HepG2 (cell line): Measurements from ENCODE around the gene FITM1. TPM values are rescaled to one million over a fixed set of nuclear protein-coding genes. Genes with fewer than 3 reads are reported as not detected.

ENCODE experiments used
- ARNT ChIP-seq: fragments of 450-650 bp; IDR thresholded peaks from 2 replicates; pipeline ENCODE4 v1.6.1; 2017
- MAF1 ChIP-seq: sonication (generic); formaldehyde crosslinking; IDR thresholded peaks from 2 replicates; pipeline ENCODE4 v1.5.0; 2020; ENCODE audit warnings: missing genetic modification reagents, borderline replicate concordance
- MBNL3 ChIP-seq: fragments of 250-450 bp; sonication (Bioruptor Pico); conservative IDR thresholded peaks from 2 replicates; pipeline ENCODE4 v1.8.0; 2022; ENCODE audit warnings: mild to moderate bottlenecking, inconsistent platforms
- NFE2 ChIP-seq: sonication (generic); formaldehyde crosslinking; IDR thresholded peaks from 2 replicates; pipeline ENCODE4 v1.4.0; 2020; ENCODE audit warnings: missing genetic modification reagents
- ZNF138 ChIP-seq: sonication (generic); formaldehyde crosslinking; IDR thresholded peaks from 2 replicates; pipeline ENCODE4 v1.5.0; 2020; ENCODE audit warnings: mild to moderate bottlenecking, low read depth, missing genetic modification reagents
- ZNF549 ChIP-seq: sonication (generic); formaldehyde crosslinking; IDR thresholded peaks from 2 replicates; pipeline ENCODE4 v1.5.0; 2020; ENCODE audit warnings: missing genetic modification reagents
- ZNF777 ChIP-seq: sonication (generic); formaldehyde crosslinking; IDR thresholded peaks from 2 replicates; pipeline ENCODE4 v1.4.0; 2020; ENCODE audit warnings: missing genetic modification reagents
- polyA plus RNA-seq, 8 experiments: library from polyadenylated mRNA; depleted of rRNA in 3 of 8; stranded (reverse) in 7 of 8; unstranded in 1 of 8; fragments of >200 nt; fragmentation: Illumina TruSeq in 4 of 8; extraction: Trizol in 4 of 8; gene quantifications; 2 replicates each; pipeline versions ENCODE4 v1.2.1 to v1.2.3, GENCODE V29; 2011 to 2016; ENCODE audit warnings: low read depth in 4 of 8, missing spikeins in 1 of 8, mixed read lengths in 1 of 8; ENCODE audit not compliant: insufficient read depth in 1 of 8
- total RNA-seq, 5 experiments: library from RNA; depleted of rRNA; stranded (reverse); fragments of >200 nt; fragmentation: Illumina TruSeq; extraction: Trizol; gene quantifications; 2 replicates each; pipeline ENCODE4 v1.2.3, GENCODE V29; 2016; ENCODE audit warnings: low read depth in 1 of 5
- TF ChIP-seq, protein P1 (sequence below): sonication (generic); formaldehyde crosslinking; IDR thresholded peaks from 2 replicates; pipeline ENCODE4 v1.5.1; 2020; ENCODE audit warnings: mild to moderate bottlenecking, missing genetic modification reagents, borderline replicate concordance
- TF ChIP-seq, protein P2 (sequence below): sonication (generic); formaldehyde crosslinking; IDR thresholded peaks from 2 replicates; pipeline ENCODE4 v1.4.0; 2020; ENCODE audit warnings: missing genetic modification reagents
- TF ChIP-seq, protein P3 (sequence below): sonication (generic); formaldehyde crosslinking; IDR thresholded peaks from 2 replicates; pipeline ENCODE4 v1.4.0; 2020; ENCODE audit warnings: missing genetic modification reagents, borderline replicate concordance
- TF ChIP-seq, protein P4 (sequence below): sonication (generic); formaldehyde crosslinking; IDR thresholded peaks from 2 replicates; pipeline ENCODE4 v1.8.0; 2022; ENCODE audit warnings: missing genetic modification reagents, mild to moderate bottlenecking, borderline replicate concordance
- TF ChIP-seq, protein P5 (sequence below): sonication (generic); formaldehyde crosslinking; IDR thresholded peaks from 2 replicates; pipeline ENCODE4 v1.5.0; 2020; ENCODE audit warnings: missing genetic modification reagents, mild to moderate bottlenecking, borderline replicate concordance
- TF ChIP-seq, protein P6 (sequence below): sonication (generic); formaldehyde crosslinking; IDR thresholded peaks from 2 replicates; pipeline ENCODE4 v1.9.0; 2022; ENCODE audit warnings: missing genetic modification reagents, mild to moderate bottlenecking, borderline replicate concordance

Gene FITM1
- total and polyA plus RNA-seq, 2 of the 13 experiments (the other 11 are each of a cell fraction or from before 2014, with no cell fraction given): 2.7 to 5.8 TPM

DNA sequence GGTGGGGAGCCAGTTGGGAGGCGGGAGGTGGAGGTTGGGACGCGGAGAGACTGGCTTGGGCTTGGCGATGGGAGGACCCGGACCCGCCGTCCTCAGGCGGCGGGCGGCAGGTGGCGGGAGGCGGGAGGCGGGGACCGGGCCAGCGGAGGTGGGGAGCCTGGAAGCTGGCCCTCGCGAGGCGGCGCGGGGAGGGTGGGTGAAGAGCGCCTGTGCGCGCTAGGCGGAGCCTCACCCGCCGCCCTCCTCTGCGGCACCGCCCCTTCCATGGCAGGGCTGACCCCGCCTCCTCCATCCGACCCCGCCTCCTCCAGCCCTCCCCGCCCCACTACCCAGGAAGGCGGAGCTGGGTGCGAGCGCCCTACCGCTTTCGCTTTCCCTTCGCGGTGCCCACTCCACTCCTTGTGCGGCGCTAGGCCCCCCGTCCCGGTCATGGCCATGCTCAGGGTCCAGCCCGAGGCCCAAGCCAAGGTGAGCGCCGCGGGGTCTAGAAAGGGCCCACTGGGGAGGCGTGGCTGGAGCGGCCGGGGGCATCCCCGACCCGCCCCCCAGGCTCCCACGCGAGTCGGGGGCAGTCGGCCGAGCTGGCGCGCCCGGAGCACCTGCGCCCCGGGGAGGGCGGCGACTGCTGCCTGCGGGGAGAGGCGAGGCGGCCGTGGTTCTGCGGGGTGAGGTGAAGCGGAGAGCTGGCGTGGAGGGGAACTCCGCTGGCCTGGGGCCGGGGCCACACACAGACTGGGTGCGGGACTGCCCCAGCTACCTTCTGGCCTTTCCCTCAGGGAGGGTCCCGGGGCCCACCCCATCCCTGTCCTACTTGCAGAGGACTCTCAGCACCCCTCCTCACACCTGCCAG is 5.6 kb downstream of the FITM1 start, which contains the start of gene PSME1 (continued):
- TF ChIP-seq, protein P1, sequence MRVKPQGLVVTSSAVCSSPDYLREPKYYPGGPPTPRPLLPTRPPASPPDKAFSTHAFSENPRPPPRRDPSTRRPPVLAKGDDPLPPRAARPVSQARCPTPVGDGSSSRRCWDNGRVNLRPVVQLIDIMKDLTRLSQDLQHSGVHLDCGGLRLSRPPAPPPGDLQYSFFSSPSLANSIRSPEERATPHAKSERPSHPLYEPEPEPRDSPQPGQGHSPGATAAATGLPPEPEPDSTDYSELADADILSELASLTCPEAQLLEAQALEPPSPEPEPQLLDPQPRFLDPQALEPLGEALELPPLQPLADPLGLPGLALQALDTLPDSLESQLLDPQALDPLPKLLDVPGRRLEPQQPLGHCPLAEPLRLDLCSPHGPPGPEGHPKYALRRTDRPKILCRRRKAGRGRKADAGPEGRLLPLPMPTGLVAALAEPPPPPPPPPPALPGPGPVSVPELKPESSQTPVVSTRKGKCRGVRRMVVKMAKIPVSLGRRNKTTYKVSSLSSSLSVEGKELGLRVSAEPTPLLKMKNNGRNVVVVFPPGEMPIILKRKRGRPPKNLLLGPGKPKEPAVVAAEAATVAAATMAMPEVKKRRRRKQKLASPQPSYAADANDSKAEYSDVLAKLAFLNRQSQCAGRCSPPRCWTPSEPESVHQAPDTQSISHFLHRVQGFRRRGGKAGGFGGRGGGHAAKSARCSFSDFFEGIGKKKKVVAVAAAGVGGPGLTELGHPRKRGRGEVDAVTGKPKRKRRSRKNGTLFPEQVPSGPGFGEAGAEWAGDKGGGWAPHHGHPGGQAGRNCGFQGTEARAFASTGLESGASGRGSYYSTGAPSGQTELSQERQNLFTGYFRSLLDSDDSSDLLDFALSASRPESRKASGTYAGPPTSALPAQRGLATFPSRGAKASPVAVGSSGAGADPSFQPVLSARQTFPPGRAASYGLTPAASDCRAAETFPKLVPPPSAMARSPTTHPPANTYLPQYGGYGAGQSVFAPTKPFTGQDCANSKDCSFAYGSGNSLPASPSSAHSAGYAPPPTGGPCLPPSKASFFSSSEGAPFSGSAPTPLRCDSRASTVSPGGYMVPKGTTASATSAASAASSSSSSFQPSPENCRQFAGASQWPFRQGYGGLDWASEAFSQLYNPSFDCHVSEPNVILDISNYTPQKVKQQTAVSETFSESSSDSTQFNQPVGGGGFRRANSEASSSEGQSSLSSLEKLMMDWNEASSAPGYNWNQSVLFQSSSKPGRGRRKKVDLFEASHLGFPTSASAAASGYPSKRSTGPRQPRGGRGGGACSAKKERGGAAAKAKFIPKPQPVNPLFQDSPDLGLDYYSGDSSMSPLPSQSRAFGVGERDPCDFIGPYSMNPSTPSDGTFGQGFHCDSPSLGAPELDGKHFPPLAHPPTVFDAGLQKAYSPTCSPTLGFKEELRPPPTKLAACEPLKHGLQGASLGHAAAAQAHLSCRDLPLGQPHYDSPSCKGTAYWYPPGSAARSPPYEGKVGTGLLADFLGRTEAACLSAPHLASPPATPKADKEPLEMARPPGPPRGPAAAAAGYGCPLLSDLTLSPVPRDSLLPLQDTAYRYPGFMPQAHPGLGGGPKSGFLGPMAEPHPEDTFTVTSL: no peak
- TF ChIP-seq, protein P2, sequence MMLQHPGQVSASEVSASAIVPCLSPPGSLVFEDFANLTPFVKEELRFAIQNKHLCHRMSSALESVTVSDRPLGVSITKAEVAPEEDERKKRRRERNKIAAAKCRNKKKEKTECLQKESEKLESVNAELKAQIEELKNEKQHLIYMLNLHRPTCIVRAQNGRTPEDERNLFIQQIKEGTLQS (CRISPR knock-in tag): no peak
- TF ChIP-seq, protein P3, sequence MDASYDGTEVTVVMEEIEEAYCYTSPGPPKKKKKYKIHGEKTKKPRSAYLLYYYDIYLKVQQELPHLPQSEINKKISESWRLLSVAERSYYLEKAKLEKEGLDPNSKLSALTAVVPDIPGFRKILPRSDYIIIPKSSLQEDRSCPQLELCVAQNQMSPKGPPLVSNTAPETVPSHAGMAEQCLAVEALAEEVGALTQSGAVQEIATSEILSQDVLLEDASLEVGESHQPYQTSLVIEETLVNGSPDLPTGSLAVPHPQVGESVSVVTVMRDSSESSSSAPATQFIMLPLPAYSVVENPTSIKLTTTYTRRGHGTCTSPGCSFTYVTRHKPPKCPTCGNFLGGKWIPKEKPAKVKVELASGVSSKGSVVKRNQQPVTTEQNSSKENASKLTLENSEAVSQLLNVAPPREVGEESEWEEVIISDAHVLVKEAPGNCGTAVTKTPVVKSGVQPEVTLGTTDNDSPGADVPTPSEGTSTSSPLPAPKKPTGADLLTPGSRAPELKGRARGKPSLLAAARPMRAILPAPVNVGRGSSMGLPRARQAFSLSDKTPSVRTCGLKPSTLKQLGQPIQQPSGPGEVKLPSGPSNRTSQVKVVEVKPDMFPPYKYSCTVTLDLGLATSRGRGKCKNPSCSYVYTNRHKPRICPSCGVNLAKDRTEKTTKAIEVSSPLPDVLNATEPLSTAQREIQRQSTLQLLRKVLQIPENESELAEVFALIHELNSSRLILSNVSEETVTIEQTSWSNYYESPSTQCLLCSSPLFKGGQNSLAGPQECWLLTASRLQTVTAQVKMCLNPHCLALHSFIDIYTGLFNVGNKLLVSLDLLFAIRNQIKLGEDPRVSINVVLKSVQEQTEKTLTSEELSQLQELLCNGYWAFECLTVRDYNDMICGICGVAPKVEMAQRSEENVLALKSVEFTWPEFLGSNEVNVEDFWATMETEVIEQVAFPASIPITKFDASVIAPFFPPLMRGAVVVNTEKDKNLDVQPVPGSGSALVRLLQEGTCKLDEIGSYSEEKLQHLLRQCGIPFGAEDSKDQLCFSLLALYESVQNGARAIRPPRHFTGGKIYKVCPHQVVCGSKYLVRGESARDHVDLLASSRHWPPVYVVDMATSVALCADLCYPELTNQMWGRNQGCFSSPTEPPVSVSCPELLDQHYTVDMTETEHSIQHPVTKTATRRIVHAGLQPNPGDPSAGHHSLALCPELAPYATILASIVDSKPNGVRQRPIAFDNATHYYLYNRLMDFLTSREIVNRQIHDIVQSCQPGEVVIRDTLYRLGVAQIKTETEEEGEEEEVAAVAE (CRISPR knock-in tag): peak; percentile 88
- TF ChIP-seq ZNF777 (CRISPR knock-in tag) (peak; percentile 72), MBNL3 (CRISPR knock-in tag) (no peak), ARNT (no peak), MAF1 (peak; percentile 89), NFE2 (CRISPR knock-in tag) (no peak), ZNF138 (peak; percentile 82; the same call in 1 of the 2 replicates), ZNF549 (peak; percentile 12; the same call in 1 of the 2 replicates)
- TF ChIP-seq, protein P4, sequence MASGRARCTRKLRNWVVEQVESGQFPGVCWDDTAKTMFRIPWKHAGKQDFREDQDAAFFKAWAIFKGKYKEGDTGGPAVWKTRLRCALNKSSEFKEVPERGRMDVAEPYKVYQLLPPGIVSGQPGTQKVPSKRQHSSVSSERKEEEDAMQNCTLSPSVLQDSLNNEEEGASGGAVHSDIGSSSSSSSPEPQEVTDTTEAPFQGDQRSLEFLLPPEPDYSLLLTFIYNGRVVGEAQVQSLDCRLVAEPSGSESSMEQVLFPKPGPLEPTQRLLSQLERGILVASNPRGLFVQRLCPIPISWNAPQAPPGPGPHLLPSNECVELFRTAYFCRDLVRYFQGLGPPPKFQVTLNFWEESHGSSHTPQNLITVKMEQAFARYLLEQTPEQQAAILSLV: peak; percentile 89
- TF ChIP-seq, protein P5, sequence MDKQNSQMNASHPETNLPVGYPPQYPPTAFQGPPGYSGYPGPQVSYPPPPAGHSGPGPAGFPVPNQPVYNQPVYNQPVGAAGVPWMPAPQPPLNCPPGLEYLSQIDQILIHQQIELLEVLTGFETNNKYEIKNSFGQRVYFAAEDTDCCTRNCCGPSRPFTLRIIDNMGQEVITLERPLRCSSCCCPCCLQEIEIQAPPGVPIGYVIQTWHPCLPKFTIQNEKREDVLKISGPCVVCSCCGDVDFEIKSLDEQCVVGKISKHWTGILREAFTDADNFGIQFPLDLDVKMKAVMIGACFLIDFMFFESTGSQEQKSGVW (CRISPR knock-in tag): no peak
- TF ChIP-seq, protein P6, sequence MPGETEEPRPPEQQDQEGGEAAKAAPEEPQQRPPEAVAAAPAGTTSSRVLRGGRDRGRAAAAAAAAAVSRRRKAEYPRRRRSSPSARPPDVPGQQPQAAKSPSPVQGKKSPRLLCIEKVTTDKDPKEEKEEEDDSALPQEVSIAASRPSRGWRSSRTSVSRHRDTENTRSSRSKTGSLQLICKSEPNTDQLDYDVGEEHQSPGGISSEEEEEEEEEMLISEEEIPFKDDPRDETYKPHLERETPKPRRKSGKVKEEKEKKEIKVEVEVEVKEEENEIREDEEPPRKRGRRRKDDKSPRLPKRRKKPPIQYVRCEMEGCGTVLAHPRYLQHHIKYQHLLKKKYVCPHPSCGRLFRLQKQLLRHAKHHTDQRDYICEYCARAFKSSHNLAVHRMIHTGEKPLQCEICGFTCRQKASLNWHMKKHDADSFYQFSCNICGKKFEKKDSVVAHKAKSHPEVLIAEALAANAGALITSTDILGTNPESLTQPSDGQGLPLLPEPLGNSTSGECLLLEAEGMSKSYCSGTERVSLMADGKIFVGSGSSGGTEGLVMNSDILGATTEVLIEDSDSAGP: no peak
